ENCODE data around the gene ETFA. TPM values are rescaled to one million over a fixed set of nuclear protein-coding genes. Genes with fewer than 3 reads are reported as not detected.

ETFA gene
- total RNA-seq, 2 donors from 2014 or later = 164 to 173 TPM

- no peak for ATAC-seq
- Mint-ChIP-seq H3K36me3 (no peaks in the 10 kb centered on the region), H3K9me3 (no peaks in the 10 kb centered on the region), H3K27ac (peak overlapping the region in 1 of 2 donors; percentile 58)
- DNase-seq (ENCODE audit: low spot score in 2 of 2) = no peak
These were observed 111.2 kb downstream of the ETFA start for GRCh38 chr15:76200083-76200465.

DNA sequence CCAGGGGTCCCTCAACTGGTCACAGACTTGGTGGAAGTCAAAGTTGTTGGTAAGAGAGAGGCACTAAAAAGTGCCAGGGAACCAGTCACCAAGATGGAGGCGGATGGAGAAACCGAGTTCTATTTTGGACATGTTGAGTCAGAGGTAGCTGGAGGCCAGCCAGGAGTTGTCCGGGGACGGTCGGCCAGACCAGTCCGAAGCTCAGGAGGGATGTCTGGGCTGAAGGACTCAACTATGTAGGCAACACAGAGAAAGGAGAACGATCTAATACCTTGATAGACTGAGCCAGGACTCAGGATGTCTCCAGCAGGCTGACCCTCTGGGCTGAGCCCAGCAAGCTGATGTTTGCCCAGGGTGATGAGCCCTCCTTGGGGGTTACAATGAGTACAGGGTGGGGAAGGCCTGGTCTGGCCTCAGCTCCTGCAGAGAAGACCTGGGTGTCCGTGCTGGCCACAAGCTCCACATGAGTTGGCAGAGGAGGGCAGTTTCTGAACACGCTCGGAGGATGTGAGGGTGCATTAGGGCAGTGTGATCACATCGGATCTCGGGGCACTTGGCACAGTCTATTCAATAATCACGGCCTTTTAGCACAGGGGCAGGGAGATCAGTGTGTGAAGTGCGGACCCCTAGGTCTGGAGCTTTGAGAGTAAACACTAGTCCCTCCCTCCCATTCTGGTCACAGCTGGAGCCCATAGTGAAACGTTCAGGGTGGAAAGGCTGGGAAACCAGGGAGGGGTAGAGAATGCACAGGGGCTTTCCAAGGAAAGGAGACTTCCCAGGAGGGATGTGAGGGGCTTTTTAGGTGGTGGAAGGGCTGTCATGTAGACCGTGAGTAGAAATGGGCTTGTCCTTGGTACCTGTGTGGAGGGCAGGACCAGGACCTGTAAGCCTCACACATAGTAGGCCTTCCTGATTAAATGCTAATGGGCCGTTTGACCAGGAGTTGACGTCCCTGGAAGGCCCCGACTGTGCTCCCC is 111.9 kb downstream of the ETFA start:
- no peaks in the 10 kb centered on the region for H3K9me3 Mint-ChIP-seq
- DNase-seq (ENCODE audit: low spot score in 2 of 2) = peak in 1 of 2 donors; percentile 40
- ATAC-seq = no peak
- H3K27ac Mint-ChIP-seq = peak overlapping the region; percentile 44 to 58
- no peaks in the 10 kb centered on the region for H3K36me3 Mint-ChIP-seq

GRCh38 chr15:76198456-76199105 is 112.7 kb downstream of the ETFA start:
- ATAC-seq (no peak), DNase-seq (ENCODE audit: low spot score in 2 of 2) (no peak)
- peak overlapping the region; percentile 20 to 44 for H3K27ac Mint-ChIP-seq
- H3K36me3 Mint-ChIP-seq = no peaks in the 10 kb centered on the region
- no peaks in the 10 kb centered on the region for H3K9me3 Mint-ChIP-seq

DNA sequence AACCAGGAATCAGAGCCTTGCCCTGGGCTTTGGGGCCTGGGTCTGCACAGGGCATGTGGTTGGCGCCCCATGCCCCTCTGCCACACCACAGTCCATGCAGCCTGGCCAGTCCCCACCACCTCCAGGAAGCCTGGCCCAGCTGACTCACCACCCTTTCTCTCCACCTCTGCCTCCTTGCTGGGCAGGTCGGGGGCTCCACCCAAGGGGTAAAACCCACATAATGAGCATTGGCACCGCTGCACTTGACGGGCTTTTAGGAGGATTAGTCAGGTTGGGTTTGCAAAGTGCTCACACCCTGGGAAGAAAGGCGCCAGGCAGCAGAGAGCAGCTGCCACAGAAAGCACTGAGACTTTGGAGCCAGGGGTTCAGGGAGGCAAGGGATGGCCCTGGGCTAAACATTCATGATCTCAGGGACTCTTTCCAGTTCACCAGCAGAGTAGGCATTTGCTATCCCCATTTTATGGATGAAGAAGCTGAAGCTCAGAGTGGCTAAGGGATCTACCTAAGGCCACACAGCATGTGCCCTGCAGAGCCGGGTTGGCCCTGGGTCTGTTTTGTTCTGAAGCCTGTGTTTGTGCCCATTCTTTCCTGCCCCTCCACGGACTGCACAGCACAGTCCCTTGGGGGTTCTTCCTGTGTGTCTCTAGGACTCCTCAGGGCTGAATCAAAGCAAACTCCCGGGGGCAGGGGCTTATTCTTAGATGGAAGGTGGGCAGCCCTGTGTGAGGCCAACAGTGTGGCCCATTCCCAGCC is 113.4 kb downstream of the ETFA start:
- DNase-seq (ENCODE audit: low spot score in 2 of 2) (no peak), ATAC-seq (peak in 1 of 2 donors; percentile 53)
- no peak overlapping the region for H3K27ac Mint-ChIP-seq
- no peaks in the 10 kb centered on the region for H3K9me3 Mint-ChIP-seq
- H3K36me3 Mint-ChIP-seq = no peaks in the 10 kb centered on the region

DNA sequence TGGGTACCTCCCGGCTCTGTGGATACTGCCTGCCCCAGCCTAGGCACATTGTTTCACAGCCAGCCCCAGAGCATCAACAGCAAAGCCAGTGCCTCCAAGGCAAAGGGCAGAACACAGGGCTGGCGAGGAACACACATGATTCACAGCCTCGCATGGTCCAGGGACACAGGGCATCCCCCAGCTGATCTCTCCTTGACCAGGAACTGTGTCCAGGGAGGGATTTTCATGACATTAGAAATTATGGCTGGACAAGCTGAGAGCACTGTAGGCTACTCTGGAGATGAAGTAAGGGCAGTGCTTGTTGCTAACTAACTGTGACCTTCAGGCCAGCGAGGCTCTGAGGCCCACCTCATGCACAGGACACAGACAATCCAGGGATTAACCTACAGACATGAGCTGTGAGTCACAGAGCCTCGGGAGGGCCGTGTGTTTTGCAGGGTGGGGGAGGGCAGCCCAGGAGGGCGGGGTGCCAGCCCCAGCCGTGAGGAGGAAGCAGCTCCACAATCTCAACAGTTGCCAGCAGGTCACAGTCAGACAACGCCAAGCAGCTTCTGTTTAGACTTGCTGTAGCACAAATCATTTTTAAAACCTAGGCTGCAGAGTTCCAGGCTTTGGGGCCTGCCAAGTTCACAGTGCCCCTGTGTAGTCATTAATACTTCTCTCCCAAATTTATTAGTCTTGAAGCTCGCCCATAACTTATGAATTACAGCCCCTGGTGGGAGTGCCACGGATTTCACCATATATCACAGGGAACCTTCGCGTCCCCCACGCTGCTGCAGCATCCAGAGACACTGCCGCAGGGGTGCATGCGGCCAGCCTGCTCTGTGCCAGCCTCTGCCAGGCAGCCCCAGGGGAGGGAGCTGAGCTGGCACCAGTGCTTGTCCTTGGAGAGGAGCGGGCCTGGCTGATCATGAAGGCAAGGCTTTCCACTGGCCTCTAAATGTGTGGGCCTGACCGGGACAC is 114.7 kb downstream of the ETFA start:
- Mint-ChIP-seq H3K36me3 (no peaks in the 10 kb centered on the region), H3K27ac (no peak overlapping the region), H3K9me3 (no peaks in the 10 kb centered on the region)
- peak in 1 of 2 donors; percentile 22 for ATAC-seq
- no peak for DNase-seq (ENCODE audit: low spot score in 2 of 2)

DNA sequence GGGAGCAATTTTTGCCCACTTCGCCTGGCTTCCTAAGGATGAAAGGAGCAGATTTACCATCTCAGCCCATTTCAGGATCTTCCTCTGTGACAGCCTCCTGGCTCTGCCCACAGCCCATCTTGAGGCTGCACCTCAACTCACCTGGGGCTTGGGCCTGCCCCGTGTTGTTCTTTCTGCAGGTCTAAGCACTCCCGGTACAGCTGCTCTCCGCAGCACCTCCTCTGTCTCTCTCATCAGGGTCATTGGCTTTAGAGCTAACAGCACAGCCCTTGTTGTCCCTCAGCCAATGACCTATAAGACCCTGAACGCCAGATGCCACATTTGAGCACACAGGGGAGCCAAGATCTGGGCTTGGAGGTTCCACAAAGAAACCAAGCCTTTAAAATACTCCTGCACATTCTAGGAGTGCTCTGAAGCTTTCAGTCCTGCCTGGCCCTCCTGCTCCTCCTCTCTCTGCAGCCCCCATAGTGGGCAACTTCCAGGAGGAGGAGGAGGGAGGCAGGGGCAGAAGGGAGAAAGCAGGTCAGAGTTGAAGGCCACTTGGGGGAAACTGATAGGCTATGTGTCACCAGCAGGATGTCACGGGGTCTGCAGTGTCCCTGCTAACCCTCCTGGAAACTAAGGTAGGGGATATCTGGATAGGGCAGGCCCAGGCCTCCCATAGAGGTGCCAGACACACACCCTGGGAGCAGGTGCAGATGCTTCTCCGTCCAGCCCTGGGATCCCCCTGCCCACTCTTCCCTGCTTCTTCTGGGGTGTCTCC is 115.6 kb downstream of the ETFA start:
- H3K36me3 Mint-ChIP-seq = no peaks in the 10 kb centered on the region
- ATAC-seq (no peak), DNase-seq (ENCODE audit: low spot score in 2 of 2) (no peak)
- peak overlapping the region in 1 of 2 donors; percentile 8 for H3K27ac Mint-ChIP-seq
- no peaks in the 10 kb centered on the region for H3K9me3 Mint-ChIP-seq

DNA sequence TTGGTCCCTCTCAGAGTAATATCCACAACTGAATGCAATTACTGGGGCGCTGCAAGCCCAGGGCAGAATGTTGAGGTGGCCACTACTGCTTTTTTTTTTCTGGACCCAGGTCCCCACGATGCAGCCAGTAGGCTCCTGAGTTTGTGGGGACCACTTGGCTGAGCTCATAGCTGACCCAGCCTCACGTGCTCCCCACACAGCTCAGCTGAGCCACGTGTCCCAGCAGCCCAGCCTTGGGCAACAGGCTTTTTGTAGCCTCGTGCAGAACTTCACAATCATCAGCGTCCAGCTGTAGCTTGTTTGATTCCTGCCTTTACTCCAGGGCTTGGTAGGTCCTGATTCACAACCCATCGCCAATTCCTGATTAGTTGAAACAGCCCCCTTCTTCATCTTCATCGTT is 117.3 kb downstream of the ETFA start:
- Mint-ChIP-seq H3K36me3 (no peaks in the 10 kb centered on the region), H3K9me3 (no peaks in the 10 kb centered on the region), H3K27ac (peak overlapping the region in 1 of 2 donors; percentile 14)
- DNase-seq (ENCODE audit: low spot score in 2 of 2) (no peak), ATAC-seq (no peak)

- Mint-ChIP-seq H3K36me3 (no peaks in the 10 kb centered on the region), H3K27ac (no peak overlapping the region), H3K9me3 (no peaks in the 10 kb centered on the region)
- DNase-seq (ENCODE audit: low spot score in 2 of 2) = no peak
- no peak for ATAC-seq
These were observed 118.6 kb downstream of the ETFA start for GRCh38 chr15:76192715-76193114.

- ATAC-seq (no peak), DNase-seq (ENCODE audit: low spot score in 2 of 2) (no peak)
- no peaks in the 10 kb centered on the region for H3K9me3 Mint-ChIP-seq
- no peaks in the 10 kb centered on the region for H3K36me3 Mint-ChIP-seq
- no peak overlapping the region for H3K27ac Mint-ChIP-seq
These were observed 119.6 kb downstream of the ETFA start for GRCh38 chr15:76191539-76192244.

DNA sequence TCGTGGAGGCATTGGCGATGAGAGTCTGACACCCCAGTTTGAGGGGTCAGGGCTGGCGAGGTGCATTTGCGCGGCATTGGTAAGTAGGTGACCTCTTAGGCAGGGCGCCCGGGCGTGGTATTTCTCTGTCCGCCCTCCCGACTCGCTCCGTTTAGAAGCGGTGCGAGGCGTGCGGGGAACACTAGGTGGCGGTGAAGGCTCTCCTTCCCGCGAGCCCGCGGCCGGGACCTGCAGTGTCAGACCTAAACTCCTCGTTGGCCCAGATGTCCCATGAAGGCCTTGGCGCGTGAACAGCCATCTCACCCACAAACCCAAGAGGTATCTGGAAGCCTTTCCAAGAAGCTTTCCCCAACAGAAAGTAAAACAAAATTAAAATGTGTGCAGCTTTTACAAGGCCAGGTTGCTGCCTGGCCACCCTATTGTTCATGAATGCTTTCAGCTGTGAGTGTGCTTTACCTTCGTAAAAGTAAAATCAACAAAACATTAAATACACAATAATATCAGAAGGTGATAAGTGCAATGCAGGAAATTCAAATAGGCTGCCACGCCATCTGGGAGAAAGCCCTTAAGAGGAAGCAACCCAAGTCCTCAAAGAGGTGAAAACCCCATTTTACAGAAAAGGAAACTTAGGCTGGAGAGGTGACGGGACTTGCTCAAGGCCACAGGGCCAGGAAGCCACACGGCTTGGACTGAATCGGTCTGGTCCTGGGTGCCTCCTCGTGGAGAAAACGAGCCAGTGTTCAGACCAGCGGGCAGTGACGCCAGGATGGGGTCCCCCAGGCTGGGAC is 120.3 kb downstream of the ETFA start:
- H3K9me3 Mint-ChIP-seq = no peaks in the 10 kb centered on the region
- ATAC-seq (peak; percentile 90 to 92), DNase-seq (ENCODE audit: low spot score in 2 of 2) (peak; percentile 69 to 82)

GRCh38 chr15:76190070-76190564 is 121.2 kb downstream of the ETFA start:
- no peak for DNase-seq (ENCODE audit: low spot score in 2 of 2)
- Mint-ChIP-seq H3K27ac (no peak overlapping the region), H3K9me3 (no peaks in the 10 kb centered on the region)

More for the DNA sequence above, 120.3 kb downstream of the ETFA start:
- H3K36me3 Mint-ChIP-seq = no peaks in the 10 kb centered on the region
- H3K27ac Mint-ChIP-seq = no peak overlapping the region

GRCh38 chr15:76189106-76189505 is 122.2 kb downstream of the ETFA start:
- no peak overlapping the region for H3K27ac Mint-ChIP-seq
- no peaks in the 10 kb centered on the region for H3K9me3 Mint-ChIP-seq
- DNase-seq (ENCODE audit: low spot score in 2 of 2) = no peak
- no peaks in the 10 kb centered on the region for H3K36me3 Mint-ChIP-seq
- no peak for ATAC-seq

More at GRCh38 chr15:76190070-76190564, 121.2 kb downstream of the ETFA start:
- no peaks in the 10 kb centered on the region for H3K36me3 Mint-ChIP-seq
- ATAC-seq = no peak

GRCh38 chr15:76187163-76187562 is 124.1 kb downstream of the ETFA start:
- Mint-ChIP-seq H3K36me3 (no peaks in the 10 kb centered on the region), H3K27ac (no peak overlapping the region), H3K9me3 (no peaks in the 10 kb centered on the region)
- no peak for DNase-seq (ENCODE audit: low spot score in 2 of 2)
- ATAC-seq = no peak

DNA sequence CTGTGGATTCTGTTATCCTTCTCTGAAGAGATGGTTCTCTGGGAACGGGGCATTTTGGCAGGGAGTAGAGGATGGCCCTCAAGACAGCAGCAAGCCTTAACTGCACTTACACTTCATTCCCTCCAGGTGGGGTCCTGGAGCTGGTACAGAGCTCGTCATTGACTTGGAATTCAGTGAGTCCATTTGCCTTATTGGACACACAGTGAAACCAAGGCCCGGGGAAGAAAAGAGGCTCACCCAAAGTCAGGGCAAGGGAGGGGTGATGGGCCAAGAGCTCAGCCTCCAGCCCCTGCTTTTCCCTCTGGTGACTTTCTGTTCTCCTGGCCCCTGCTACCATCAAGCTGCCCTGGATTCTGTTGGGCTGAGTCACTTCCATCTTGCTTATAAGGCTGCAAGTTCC is 125.6 kb downstream of the ETFA start:
- Mint-ChIP-seq H3K36me3 (no peaks in the 10 kb centered on the region), H3K9me3 (no peaks in the 10 kb centered on the region), H3K27ac (no peak overlapping the region)
- DNase-seq (ENCODE audit: low spot score in 2 of 2) (no peak), ATAC-seq (no peak)

Data from activated naive CD4-positive, alpha-beta T cell treated with anti-CD3 and anti-CD28 coated beads, Interleukin-2, amount 50 U/mL, for 72 hours (primary cell).